Kidney (tissue), 14 donors: ENCODE measurements around the gene DNAJC5G. TPM values are rescaled to one million over a fixed set of nuclear protein-coding genes. Genes with fewer than 3 reads are reported as not detected.

Source experiments
- DNase-seq, 5 donors: peaks; one replicate each; pipeline ENCODE4 v3.0.0-alpha.2; 2013 to 2020
- FAIRE-seq: peaks from 2 replicates; lab custom pipeline; 2012; peaks lifted over from hg19 to GRCh38; lab: Jason Lieb, UNC
- H3K27ac ChIP-seq, 2 donors: one replicate each; pipeline ENCODE4 v1.7.0; 2013; ENCODE audit warnings: low read depth in 2 of 2, low read length in 2 of 2, inconsistent platforms in 1 of 2
- H3K27me3 ChIP-seq: one replicate; pipeline ENCODE4 v1.7.1; 2013; ENCODE audit warnings: low read length, inconsistent platforms; ENCODE audit not compliant: control insufficient read depth, insufficient read depth
- H3K36me3 ChIP-seq, 3 donors: one replicate each; pipeline versions ENCODE4 v1.7.0 to v1.7.1; 2013; ENCODE audit warnings: low read length in 3 of 3, control low read depth in 1 of 3, inconsistent platforms in 1 of 3; ENCODE audit not compliant: insufficient read depth in 3 of 3, control insufficient read depth in 2 of 3
- H3K4me1 ChIP-seq, 3 donors: one replicate each; pipeline versions ENCODE4 v1.7.0 to v1.7.1; 2013; ENCODE audit warnings: low read length in 3 of 3, inconsistent platforms in 1 of 3, low read depth in 1 of 3; ENCODE audit not compliant: control insufficient read depth in 2 of 3, insufficient read depth in 2 of 3
- H3K4me3 ChIP-seq, 3 donors: one replicate each; pipeline versions ENCODE4 v1.7.0 to v1.8.1; 2013; ENCODE audit warnings: low read length in 3 of 3, control low read depth in 1 of 3, inconsistent platforms in 1 of 3
- H3K9ac ChIP-seq, 3 donors: one replicate each; pipeline versions ENCODE4 v1.7.0 to v1.7.1; 2013; ENCODE audit warnings: low read length in 3 of 3, control low read depth in 1 of 3, inconsistent platforms in 1 of 3
- H3K9me3 ChIP-seq, 3 donors: one replicate each; pipeline versions ENCODE4 v1.7.0 to v1.7.1; 2013; ENCODE audit warnings: low read length in 3 of 3, control low read depth in 1 of 3, inconsistent platforms in 1 of 3; ENCODE audit not compliant: control insufficient read depth in 2 of 3, insufficient read depth in 1 of 3
- CTCF ChIP-seq: IDR thresholded peaks from 3 replicates; pipeline ENCODE4 v1.5.1; 2012; ENCODE audit warnings: mild to moderate bottlenecking, moderate library complexity, borderline replicate concordance; ENCODE audit not compliant: insufficient read depth; ENCODE audit errors: extremely low read depth
- intact Hi-C: fragments of 100-400 bp; cut with DNase I; formaldehyde crosslinking; loops from one replicate; pipeline ENCODE4 v1.11.1; 2022
- polyA plus RNA-seq: library from polyadenylated mRNA; stranded (reverse); fragments of 350-450 nt; fragmentation: Illumina TruSeq; extraction: RNeasy Lipid Tissue Mini Kit (QIAGEN cat#74804); gene quantifications from one replicate; pipeline ENCODE4 v1.2.3, GENCODE V29; 2014; ENCODE audit warnings: low read depth, low replicate concordance; ENCODE audit not compliant: insufficient read depth
- total RNA-seq: library from RNA; stranded (reverse); fragmentation: NEBNext Ultra II Directional; extraction: Animal tissue kit (Norgen Biotek cat#: 25700); gene quantifications from one replicate; pipeline ENCODE4 v1.2.1, GENCODE V29; 2021
- donor health status: control.
- donor health status: control.
- donor health status: control.
- donor health status: control.
- donor health status: control.
- donor health status: DM: yes; HTN: yes; CAD: no.
- donor health status: Normal renal cell carcinoma (clear cell type).

DNAJC5G gene
- total and polyA plus RNA-seq, 2 donors from 2014 or later: not detected

DNA sequence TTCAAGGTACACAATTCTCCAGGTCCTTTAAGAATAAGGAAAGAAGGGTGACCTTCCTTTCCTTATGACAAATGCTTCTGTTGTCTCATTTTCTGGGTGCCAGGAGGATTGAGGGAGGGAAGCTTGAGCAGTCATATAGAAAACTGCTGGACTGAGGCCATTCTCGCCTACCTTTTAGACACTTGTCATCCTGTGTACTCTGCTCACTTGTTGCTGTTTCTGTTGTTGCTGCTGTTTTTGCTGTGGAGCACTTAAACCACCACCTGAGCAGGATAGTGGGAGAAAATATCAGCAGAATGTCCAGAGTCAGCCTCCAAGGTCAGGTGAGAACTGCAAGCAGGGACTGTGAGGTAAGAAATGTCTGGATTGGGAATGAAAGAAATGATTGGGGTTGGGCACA lies 2.8 kb downstream of the DNAJC5G start:
- H3K36me3 ChIP-seq: no peaks in the 10 kb centered on the region
- H3K27me3 ChIP-seq: no peaks in the 10 kb centered on the region
- TF ChIP-seq CTCF: no peak
- no peak overlapping the region for H3K4me3 ChIP-seq
- no peak for DNase-seq
- no peaks in the 10 kb centered on the region for H3K9me3 ChIP-seq
- H3K9ac ChIP-seq: no peak overlapping the region
- intact Hi-C loops: loop anchor here (10.0 kb wide), 1 partner anchor 333 kb away; no protein-coding TSS in a partner anchor
- H3K4me1 ChIP-seq: no peaks in the 10 kb centered on the region
- H3K27ac ChIP-seq: no peak overlapping the region
- no peak for FAIRE-seq

GRCh38 chr2:27280826-27281225 lies 5.6 kb downstream of the DNAJC5G start:
- no peak for TF ChIP-seq CTCF
- H3K27ac ChIP-seq: no peak overlapping the region
- no peak for FAIRE-seq

DNA sequence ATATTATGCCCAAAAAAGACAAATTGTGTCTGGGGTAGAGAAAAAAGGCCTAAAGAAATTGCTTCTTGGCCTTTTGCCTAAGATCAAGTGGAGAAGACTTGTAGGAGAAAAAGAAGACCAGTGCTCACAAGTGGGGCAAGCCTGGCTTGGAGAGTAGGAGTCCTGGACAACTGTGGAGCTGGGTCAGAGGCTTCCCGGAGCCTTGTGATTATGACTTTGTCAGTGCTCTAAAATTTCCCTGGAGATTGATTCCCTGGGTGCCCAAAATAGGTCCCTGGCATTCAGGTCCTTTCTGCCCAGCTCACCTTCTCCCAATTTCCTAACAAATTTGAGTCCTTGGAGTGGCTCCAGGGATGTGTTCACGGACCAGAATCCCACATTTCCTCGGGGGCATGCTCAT lies 6.2 kb downstream of the DNAJC5G start:
- H3K27me3 ChIP-seq: no peaks in the 10 kb centered on the region
- H3K9ac ChIP-seq: no peak overlapping the region
- no peaks in the 10 kb centered on the region for H3K4me1 ChIP-seq
- no peak overlapping the region for H3K4me3 ChIP-seq
- no peak for TF ChIP-seq CTCF
- H3K27ac ChIP-seq: no peak overlapping the region
- no peaks in the 10 kb centered on the region for H3K9me3 ChIP-seq
- no peaks in the 10 kb centered on the region for H3K36me3 ChIP-seq
- DNase-seq (no peak), FAIRE-seq (no peak)
- intact Hi-C loops: no loop called here

More at GRCh38 chr2:27280826-27281225, 5.6 kb downstream of the DNAJC5G start:
- H3K4me1 ChIP-seq: no peaks in the 10 kb centered on the region
- H3K27me3 ChIP-seq: no peaks in the 10 kb centered on the region
- intact Hi-C loops: no loop called here
- H3K9me3 ChIP-seq: no peaks in the 10 kb centered on the region
- DNase-seq: no peak
- H3K4me3 ChIP-seq: no peak overlapping the region
- no peaks in the 10 kb centered on the region for H3K36me3 ChIP-seq
- H3K9ac ChIP-seq: no peak overlapping the region
